HepG2 (cell line): ENCODE results near the gene MYO3B. TPM values are rescaled to one million over a fixed set of nuclear protein-coding genes. Genes with fewer than 3 reads are reported as not detected.

Source experiments
- E2F1 ChIP-seq: sonication (generic); formaldehyde crosslinking; IDR thresholded peaks from 2 replicates; pipeline ENCODE4 v1.5.0; 2020; ENCODE audit warnings: missing genetic modification reagents
- GPN1 ChIP-seq: sonication (generic); formaldehyde crosslinking; IDR thresholded peaks from 2 replicates; pipeline ENCODE4 v1.5.1; 2020; ENCODE audit warnings: missing genetic modification reagents, borderline replicate concordance
- NONO ChIP-seq, 2 experiments: fragments of 450-650 bp in 1 of 2; sonication (generic) in 1 of 2; formaldehyde crosslinking in 1 of 2; IDR thresholded peaks in 1 of 2; conservative IDR thresholded peaks in 1 of 2; 2 replicates each; pipeline versions ENCODE4 v1.6.1 to v1.8.0; 2017 to 2022; ENCODE audit warnings: mild to moderate bottlenecking in 1 of 2, missing genetic modification reagents in 1 of 2, moderate library complexity in 1 of 2
- PCBP1 ChIP-seq: fragments of 200-400 bp; formaldehyde crosslinking; IDR thresholded peaks from 2 replicates; pipeline ENCODE4 v1.6.1; 2017; ENCODE audit warnings: mild to moderate bottlenecking, low read depth, low read length, borderline replicate concordance
- ZBTB42 ChIP-seq: sonication (generic); formaldehyde crosslinking; IDR thresholded peaks from 2 replicates; pipeline ENCODE4 v1.5.0; 2020; ENCODE audit warnings: mild to moderate bottlenecking, missing genetic modification reagents
- ZNF17 ChIP-seq: sonication (generic); formaldehyde crosslinking; IDR thresholded peaks from 2 replicates; pipeline ENCODE4 v1.5.0; 2020; ENCODE audit warnings: mild to moderate bottlenecking, missing genetic modification reagents
- ZNF251 ChIP-seq: sonication (generic); formaldehyde crosslinking; IDR thresholded peaks from 2 replicates; pipeline ENCODE4 v1.9.0; 2021; ENCODE audit warnings: mild to moderate bottlenecking, missing genetic modification reagents
- ZNF407 ChIP-seq: sonication (generic); formaldehyde crosslinking; IDR thresholded peaks from one replicate; pipeline ENCODE4 v1.5.1; 2020; ENCODE audit warnings: mild to moderate bottlenecking, missing genetic modification reagents; ENCODE audit errors: not compliant biosample characterization
- ZNF558 ChIP-seq: sonication (generic); formaldehyde crosslinking; IDR thresholded peaks from 2 replicates; pipeline ENCODE4 v1.9.0; 2022; ENCODE audit warnings: mild to moderate bottlenecking, missing genetic modification reagents, borderline replicate concordance
- polyA plus RNA-seq, 8 experiments: library from polyadenylated mRNA; depleted of rRNA in 3 of 8; stranded (reverse) in 7 of 8; unstranded in 1 of 8; fragments of >200 nt; fragmentation: Illumina TruSeq in 4 of 8; extraction: Trizol in 4 of 8; gene quantifications; 2 replicates each; pipeline versions ENCODE4 v1.2.1 to v1.2.3, GENCODE V29; 2011 to 2016; ENCODE audit warnings: low read depth in 4 of 8, missing spikeins in 1 of 8, mixed read lengths in 1 of 8; ENCODE audit not compliant: insufficient read depth in 1 of 8
- total RNA-seq, 5 experiments: library from RNA; depleted of rRNA; stranded (reverse); fragments of >200 nt; fragmentation: Illumina TruSeq; extraction: Trizol; gene quantifications; 2 replicates each; pipeline ENCODE4 v1.2.3, GENCODE V29; 2016; ENCODE audit warnings: low read depth in 1 of 5
- TF ChIP-seq, protein P1 (sequence below): sonication (generic); formaldehyde crosslinking; IDR thresholded peaks from 2 replicates; pipeline ENCODE4 v1.4.0; 2020; ENCODE audit warnings: mild to moderate bottlenecking, missing genetic modification reagents

MYO3B gene
- total and polyA plus RNA-seq, 2 of the 13 experiments (the other 11 are each of a cell fraction or from before 2014, with no cell fraction given), result 0.01 TPM; not detected in 1

GRCh38 chr2:170157025-170157684, 20.8 kb upstream of the MYO3B start (continued):
- TF ChIP-seq, protein P1, sequence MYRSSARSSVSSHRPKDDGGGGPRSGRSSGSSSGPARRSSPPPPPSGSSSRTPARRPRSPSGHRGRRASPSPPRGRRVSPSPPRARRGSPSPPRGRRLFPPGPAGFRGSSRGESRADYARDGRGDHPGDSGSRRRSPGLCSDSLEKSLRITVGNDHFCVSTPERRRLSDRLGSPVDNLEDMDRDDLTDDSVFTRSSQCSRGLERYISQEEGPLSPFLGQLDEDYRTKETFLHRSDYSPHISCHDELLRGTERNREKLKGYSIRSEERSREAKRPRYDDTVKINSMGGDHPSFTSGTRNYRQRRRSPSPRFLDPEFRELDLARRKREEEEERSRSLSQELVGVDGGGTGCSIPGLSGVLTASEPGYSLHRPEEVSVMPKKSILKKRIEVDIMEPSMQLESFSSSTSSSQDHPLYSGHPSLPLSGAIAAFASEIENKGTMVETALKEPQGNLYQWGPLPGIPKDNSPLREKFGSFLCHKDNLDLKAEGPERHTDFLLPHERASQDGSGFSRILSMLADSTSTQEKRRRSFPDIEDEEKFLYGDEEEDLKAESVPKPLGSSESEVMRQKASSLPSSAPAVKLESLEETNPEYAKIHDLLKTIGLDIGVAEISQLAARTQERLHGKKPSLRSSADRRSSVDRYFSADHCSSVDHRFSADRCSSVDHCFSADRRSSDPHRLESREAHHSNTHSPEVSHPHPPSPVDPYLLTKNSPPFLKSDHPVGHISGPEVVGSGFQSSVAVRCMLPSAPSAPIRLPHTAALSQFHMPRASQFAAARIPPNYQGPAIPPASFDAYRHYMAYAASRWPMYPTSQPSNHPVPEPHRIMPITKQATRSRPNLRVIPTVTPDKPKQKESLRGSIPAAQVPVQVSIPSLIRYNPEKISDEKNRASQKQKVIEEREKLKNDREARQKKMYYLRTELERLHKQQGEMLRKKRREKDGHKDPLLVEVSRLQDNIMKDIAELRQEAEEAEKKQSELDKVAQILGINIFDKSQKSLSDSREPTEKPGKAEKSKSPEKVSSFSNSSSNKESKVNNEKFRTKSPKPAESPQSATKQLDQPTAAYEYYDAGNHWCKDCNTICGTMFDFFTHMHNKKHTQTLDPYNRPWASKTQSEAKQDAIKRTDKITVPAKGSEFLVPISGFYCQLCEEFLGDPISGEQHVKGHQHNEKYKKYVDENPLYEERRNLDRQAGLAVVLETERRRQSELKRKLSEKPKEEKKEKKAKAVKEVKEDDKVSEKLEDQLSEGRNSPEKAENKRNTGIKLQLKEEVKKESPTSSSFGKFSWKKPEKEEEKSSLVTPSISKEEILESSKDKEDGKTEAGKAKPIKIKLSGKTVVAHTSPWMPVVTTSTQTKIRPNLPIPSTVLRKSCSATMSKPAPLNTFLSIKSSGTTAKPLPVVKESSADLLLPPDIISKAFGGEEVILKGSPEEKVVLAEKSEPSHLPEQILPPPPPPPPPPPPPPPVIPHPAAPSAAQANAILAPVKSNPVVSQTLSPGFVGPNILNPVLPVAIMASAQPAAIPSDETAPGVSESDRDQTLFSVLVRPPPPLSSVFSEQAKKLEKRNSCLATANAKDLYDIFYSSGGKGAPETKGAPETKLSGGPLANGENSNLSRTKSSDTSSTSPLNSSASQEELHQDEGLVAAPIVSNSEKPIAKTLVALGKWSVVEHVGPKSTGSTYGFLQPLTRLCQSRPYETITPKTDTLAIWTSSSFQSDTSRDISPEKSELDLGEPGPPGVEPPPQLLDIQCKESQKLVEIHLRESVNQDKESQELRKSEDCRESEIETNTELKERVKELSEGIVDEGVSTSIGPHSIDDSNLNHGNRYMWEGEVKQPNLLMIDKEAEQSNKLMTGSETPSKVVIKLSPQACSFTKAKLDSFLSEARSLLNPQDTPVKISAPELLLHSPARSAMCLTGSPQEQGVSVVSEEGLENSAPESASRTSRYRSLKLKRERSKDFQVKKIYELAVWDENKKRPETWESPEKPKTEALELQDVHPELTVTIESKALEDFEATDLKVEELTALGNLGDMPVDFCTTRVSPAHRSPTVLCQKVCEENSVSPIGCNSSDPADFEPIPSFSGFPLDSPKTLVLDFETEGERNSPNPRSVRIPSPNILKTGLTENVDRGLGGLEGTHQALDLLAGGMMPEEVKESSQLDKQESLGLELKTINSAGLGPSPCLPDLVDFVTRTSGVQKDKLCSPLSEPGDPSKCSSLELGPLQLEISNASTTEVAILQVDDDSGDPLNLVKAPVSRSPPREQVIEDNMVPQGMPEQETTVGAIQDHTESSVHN (CRISPR knock-in tag), result no peak
- TF ChIP-seq ZNF17 (CRISPR knock-in tag) (no peak), E2F1 (CRISPR knock-in tag) (no peak), GPN1 (CRISPR knock-in tag) (no peak), ZNF407 (CRISPR knock-in tag) (no peak), ZNF251 (CRISPR knock-in tag) (no peak), NONO (IDR thresholded peaks at IDR 0.05) (no peak), NONO (CRISPR knock-in tag; conservative IDR thresholded peaks at IDR 0.05) (no peak), ZBTB42 (CRISPR knock-in tag) (no peak), ZNF558 (no peak), PCBP1 (no peak)
